SU-DHL-6 (cell line): ENCODE measurements around the gene BTBD9.

Experiments
- H2AFZ ChIP-seq: fragments of 200-600 bp; sonication (generic); 2 replicates; pipeline ENCODE4 v1.6.1; 2014; ENCODE audit warnings: low read depth, mild to moderate bottlenecking, moderate library complexity, mixed read lengths, antibody characterized with exemption, low read length; ENCODE audit not compliant: severe bottlenecking
- H3F3A ChIP-seq: fragments of 200-600 bp; shearing (Covaris generic); 2 replicates; pipeline ENCODE4 v1.6.0; 2016; ENCODE audit warnings: antibody characterized with exemption, mild to moderate bottlenecking; ENCODE audit not compliant: insufficient read depth
- H3K27ac ChIP-seq: fragments of 200-600 bp; sonication (generic); 2 replicates; pipeline ENCODE4 v1.5.1; 2016; ENCODE audit warnings: low read depth, mild to moderate bottlenecking, low read length, moderate library complexity, mixed read lengths
- H3K27me3 ChIP-seq: fragments of 200-600 bp; sonication (generic), shearing (Covaris generic); 2 replicates; pipeline ENCODE4 v1.6.0; 2014; ENCODE audit warnings: mild to moderate bottlenecking, low read length
- H3K36me3 ChIP-seq: fragments of 200-600 bp; sonication (generic); 2 replicates; pipeline ENCODE4 v1.6.1; 2014; ENCODE audit warnings: mild to moderate bottlenecking, low read length, mixed read lengths
- H3K4me2 ChIP-seq: fragments of 300-600, 200-600 bp; shearing (Covaris generic), sonication (generic); 2 replicates; pipeline ENCODE4 v1.6.0; 2014; ENCODE audit warnings: low read length, low read depth, mild to moderate bottlenecking; ENCODE audit not compliant: poor library complexity, severe bottlenecking
- H3K4me3 ChIP-seq: fragments of 200-600 bp; sonication (generic); 2 replicates; pipeline ENCODE4 v1.5.1; 2014; ENCODE audit warnings: antibody characterized with exemption, low read length, mild to moderate bottlenecking, mixed read lengths; ENCODE audit not compliant: insufficient read depth, poor library complexity, severe bottlenecking
- H3K79me2 ChIP-seq: fragments of 200-600 bp; sonication (generic); 2 replicates; pipeline ENCODE4 v1.6.1; 2014; ENCODE audit warnings: mild to moderate bottlenecking, low read length, moderate library complexity; ENCODE audit not compliant: insufficient read depth
- H3K9ac ChIP-seq: fragments of 200-600 bp; sonication (generic); 2 replicates; pipeline ENCODE4 v1.7.0; 2014; ENCODE audit warnings: mild to moderate bottlenecking, low read length
- H3K9me2 ChIP-seq: fragments of 200-600 bp; sonication (generic); replicated peaks from 2 replicates; pipeline ENCODE4 v1.6.1; 2014; ENCODE audit warnings: low read length; ENCODE audit not compliant: insufficient read depth
- H3K9me3 ChIP-seq: fragments of 200-600 bp; sonication (generic); 2 replicates; pipeline ENCODE4 v1.6.1; 2014; ENCODE audit warnings: low read length, mixed read lengths; ENCODE audit not compliant: insufficient read depth
- H4K20me1 ChIP-seq: fragments of 200-600 bp; sonication (generic); 2 replicates; pipeline ENCODE4 v1.6.1; 2014; ENCODE audit warnings: low read depth, mild to moderate bottlenecking, antibody characterized with exemption, low read length, moderate library complexity, mixed read lengths
- EZH2phosphoT487 ChIP-seq: fragments of 200-600 bp; sonication (generic), shearing (Covaris generic); conservative IDR thresholded peaks from 2 replicates; pipeline ENCODE4 v1.6.1; 2018; ENCODE audit warnings: mild to moderate bottlenecking, antibody characterized with exemption, low read length, moderate library complexity, mixed read lengths
- TF ChIP-seq, protein P1 (sequence below): fragments of 200-600 bp; sonication (generic); IDR thresholded peaks from one replicate; pipeline ENCODE4 v1.5.1; 2017; ENCODE audit warnings: antibody characterized with exemption, mild to moderate bottlenecking, low read length, moderate library complexity; ENCODE audit not compliant: insufficient read depth, poor library complexity, severe bottlenecking

The BTBD9 gene

DNA sequence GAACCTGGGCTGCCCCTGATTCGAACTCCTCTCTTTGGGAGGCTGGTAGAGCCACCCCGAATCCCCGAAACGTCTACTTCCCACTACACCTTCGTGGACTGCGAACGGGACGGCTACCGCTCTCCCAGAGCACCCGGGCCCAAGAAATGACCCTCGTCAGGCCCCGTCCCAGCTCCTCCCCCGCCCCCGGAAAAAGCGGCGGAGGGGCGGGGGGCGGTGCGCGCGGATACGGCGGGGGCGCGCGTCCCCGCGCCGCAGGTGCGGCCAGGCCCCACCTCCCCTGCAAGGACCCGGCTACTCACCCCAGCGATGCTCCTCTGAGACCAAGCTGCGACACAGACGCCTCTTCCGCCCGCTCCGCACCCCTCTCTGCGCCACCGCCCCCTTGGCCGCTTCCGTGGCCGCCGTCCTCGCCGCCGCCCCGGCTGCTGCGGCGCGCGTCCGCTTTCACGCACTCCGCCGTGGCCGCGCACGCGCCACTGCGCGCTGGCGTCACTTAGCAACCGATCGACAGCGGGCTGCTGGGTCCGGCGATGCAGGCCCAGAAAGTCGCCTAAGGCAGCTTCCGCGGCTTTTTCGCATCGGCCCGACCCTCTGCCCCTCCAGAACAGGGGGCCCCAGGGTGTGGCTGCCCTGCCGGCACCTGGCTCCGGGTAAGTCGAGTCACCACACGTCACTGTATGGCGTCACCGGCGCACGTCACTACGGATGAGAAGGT lies at the start of gene BTBD9:
BTBD9 (minus strand) TSS at position 432 of the 718 bp plus-strand sequence.
- peak within 1 kb of the TSS; percentile 40 for H3K27ac ChIP-seq
- no peaks in the 10 kb centered on the region for H3K27me3 ChIP-seq
- no peaks in the 10 kb centered on the region for H3K36me3 ChIP-seq
- H3K9me3 ChIP-seq = no peaks in the 10 kb centered on the region
- no peaks in the 10 kb centered on the region for H3K9me2 ChIP-seq
- H3K4me3 ChIP-seq = peak within 1 kb of the TSS; percentile 75
- H3K79me2 ChIP-seq = no peaks in the 10 kb centered on the region
- H3F3A ChIP-seq = peaks cover 14% of the 10 kb centered on the region
- H2AFZ ChIP-seq = peak within 1 kb of the TSS; percentile 93
- H3K4me2 ChIP-seq = peak within 1 kb of the TSS; percentile 66
- no peaks in the 10 kb centered on the region for H4K20me1 ChIP-seq
- H3K9ac ChIP-seq = peak within 1 kb of the TSS; percentile 68
- TF ChIP-seq, protein P1, sequence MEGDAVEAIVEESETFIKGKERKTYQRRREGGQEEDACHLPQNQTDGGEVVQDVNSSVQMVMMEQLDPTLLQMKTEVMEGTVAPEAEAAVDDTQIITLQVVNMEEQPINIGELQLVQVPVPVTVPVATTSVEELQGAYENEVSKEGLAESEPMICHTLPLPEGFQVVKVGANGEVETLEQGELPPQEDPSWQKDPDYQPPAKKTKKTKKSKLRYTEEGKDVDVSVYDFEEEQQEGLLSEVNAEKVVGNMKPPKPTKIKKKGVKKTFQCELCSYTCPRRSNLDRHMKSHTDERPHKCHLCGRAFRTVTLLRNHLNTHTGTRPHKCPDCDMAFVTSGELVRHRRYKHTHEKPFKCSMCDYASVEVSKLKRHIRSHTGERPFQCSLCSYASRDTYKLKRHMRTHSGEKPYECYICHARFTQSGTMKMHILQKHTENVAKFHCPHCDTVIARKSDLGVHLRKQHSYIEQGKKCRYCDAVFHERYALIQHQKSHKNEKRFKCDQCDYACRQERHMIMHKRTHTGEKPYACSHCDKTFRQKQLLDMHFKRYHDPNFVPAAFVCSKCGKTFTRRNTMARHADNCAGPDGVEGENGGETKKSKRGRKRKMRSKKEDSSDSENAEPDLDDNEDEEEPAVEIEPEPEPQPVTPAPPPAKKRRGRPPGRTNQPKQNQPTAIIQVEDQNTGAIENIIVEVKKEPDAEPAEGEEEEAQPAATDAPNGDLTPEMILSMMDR = no peak
- no peak for TF ChIP-seq EZH2phosphoT487

DNA sequence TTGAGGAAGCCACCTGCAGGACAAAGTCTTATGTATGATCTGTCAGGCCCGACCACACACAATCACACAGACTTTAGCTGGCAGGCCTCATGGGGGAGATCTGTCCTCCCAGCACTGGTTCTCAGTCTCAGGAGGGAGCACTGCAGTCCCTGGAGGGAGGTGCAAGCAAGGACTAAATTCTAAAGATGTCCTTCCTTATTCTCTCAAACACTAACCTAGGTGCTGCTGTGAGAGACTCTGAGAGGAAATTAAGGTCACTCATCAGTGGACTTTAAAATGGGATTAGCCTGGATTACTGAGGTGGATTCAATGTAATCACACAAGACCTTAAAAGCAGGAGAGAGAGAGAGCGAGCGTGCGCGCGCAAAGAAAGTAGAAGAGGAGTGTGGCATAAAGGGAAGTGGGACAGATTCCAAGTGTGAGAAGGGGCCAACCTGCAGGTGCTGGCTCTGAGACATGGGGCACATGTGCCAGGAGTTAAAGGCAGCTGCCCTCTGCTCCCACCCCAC lies 48.9 kb upstream of the BTBD9 start:
- Histone ChIP-seq H3K9ac (no peak overlapping the region), H4K20me1 (peaks cover 41% of the 10 kb centered on the region), H3K27ac (no peak overlapping the region), H3K4me3 (no peak overlapping the region), H3K36me3 (peaks cover 18% of the 10 kb centered on the region), H2AFZ (no peak overlapping the region), H3K79me2 (peaks cover 87% of the 10 kb centered on the region), H3K9me2 (no peaks in the 10 kb centered on the region), H3K9me3 (no peaks in the 10 kb centered on the region), H3F3A (no peaks in the 10 kb centered on the region), H3K27me3 (no peaks in the 10 kb centered on the region), H3K4me2 (no peak overlapping the region)
- TF ChIP-seq EZH2phosphoT487 = no peak
- TF ChIP-seq, protein P1 = no peak

DNA sequence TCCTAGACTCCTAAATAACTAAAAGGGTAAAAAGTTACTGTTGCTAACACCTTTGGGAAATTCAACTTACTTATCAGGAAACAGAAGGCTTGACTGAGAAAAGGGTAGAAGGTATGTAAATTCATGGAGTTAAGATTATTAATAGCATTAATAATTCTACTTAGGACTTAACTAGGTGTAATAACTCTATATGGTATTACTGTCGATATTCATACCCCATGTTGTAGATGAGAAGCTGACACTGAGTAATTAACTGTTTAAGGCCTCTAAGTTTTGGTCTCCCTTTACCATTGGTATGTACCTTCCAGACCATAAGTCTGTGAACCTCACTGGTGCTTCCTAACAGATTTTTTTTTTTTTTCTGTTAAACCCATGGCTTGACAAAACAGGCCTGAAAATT lies 47.8 kb upstream of the BTBD9 start:
- TF ChIP-seq, protein P1 = no peak
- no peak for TF ChIP-seq EZH2phosphoT487
- Histone ChIP-seq H3K9ac (no peak overlapping the region), H2AFZ (no peak overlapping the region), H3K79me2 (peaks cover 78% of the 10 kb centered on the region), H3K9me2 (no peaks in the 10 kb centered on the region), H3K9me3 (no peaks in the 10 kb centered on the region), H3K27ac (no peak overlapping the region), H3K4me2 (no peak overlapping the region), H3K4me3 (no peak overlapping the region), H3F3A (no peaks in the 10 kb centered on the region; the same call in 1 of the 2 replicates), H4K20me1 (peaks cover 43% of the 10 kb centered on the region), H3K27me3 (no peaks in the 10 kb centered on the region), H3K36me3 (peaks cover 26% of the 10 kb centered on the region)
